ENCODE results near the gene SLC38A3.
"Not testable (repeated sequence)": the region's sequence is repeated elsewhere in the genome, so short reads cannot be mapped to it uniquely, and the experiment has no call there.

The SLC38A3 gene

DNA sequence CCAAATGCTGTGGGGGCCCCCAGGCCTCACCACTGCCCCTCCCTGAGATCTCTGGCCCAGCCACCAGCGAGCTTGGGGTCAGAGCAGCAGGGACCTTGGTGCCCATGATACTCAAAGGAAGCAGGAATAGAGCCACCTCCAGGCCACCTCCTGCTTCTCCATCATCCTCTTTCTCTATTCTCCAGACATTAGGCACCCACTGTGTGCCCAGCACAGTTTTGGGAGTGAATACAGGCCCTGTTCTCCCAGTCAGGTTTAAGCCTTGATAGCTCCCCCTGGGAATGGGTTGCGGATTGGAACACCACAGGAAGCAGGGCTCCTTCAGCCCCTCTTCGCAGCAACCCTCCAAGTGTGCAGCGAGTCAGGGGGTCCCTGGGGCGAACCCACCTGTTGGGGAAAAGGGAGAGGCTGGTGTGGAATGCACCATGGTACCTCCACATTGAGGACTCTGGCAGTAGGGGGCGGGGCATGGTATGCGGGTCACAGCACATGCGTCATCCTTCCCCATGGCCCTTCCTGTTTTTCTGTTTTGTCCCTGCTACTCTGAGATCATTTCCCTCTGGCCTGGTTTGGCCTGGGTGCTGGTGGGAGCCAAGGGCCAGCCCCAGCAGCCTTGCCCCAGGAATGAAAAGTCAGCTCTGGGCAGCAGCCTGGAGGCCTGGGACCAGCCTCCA lies 49.6 kb downstream of the SLC38A3 start:
- no peak for DNase-seq (ENCODE audit: low spot score)

- DNase-seq (ENCODE audit: low spot score), result no peak
Observed at GRCh38 chr3:50255251-50255615, 50.2 kb downstream of the SLC38A3 start.

GRCh38 chr3:50256978-50257890 lies 52.2 kb downstream of the SLC38A3 start:
- no peak for DNase-seq (ENCODE audit: low spot score)

GRCh38 chr3:50258029-50258680 lies 53.1 kb downstream of the SLC38A3 start:
- no peak for DNase-seq (ENCODE audit: low spot score)

- DNase-seq (ENCODE audit: low spot score), result no peak
Observed at GRCh38 chr3:50258979-50259378, 53.9 kb downstream of the SLC38A3 start.

DNA sequence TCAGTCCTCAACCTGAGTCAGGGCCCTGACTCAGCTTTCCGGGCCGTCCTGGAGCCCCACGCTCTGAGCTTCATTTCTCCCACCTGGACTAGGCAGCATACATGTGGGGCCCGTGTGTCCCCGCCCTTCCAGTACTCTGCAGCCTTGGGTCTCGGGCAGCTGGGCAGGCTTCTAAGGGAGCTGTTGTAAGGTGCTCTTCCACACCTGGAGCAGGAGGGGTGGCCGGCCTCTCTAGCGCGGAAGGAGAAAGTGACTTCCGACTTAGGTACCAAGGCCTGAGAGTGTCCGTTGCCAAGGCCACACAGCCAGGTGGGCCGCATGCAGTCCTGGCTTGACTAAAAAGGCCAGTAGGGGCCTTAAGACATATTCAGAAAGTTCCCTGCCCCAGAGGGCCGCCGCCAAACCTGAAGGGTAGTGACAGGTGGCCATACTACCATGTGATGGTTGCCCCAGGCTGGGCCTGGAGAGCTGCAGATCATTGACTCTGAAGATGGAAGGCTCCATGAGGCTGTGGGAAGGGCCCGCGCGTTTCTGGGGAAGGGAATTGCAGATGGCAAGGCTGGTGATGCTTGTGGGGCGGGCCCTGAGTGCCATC lies 54.5 kb downstream of the SLC38A3 start:
- no peak for DNase-seq (ENCODE audit: low spot score)

DNA sequence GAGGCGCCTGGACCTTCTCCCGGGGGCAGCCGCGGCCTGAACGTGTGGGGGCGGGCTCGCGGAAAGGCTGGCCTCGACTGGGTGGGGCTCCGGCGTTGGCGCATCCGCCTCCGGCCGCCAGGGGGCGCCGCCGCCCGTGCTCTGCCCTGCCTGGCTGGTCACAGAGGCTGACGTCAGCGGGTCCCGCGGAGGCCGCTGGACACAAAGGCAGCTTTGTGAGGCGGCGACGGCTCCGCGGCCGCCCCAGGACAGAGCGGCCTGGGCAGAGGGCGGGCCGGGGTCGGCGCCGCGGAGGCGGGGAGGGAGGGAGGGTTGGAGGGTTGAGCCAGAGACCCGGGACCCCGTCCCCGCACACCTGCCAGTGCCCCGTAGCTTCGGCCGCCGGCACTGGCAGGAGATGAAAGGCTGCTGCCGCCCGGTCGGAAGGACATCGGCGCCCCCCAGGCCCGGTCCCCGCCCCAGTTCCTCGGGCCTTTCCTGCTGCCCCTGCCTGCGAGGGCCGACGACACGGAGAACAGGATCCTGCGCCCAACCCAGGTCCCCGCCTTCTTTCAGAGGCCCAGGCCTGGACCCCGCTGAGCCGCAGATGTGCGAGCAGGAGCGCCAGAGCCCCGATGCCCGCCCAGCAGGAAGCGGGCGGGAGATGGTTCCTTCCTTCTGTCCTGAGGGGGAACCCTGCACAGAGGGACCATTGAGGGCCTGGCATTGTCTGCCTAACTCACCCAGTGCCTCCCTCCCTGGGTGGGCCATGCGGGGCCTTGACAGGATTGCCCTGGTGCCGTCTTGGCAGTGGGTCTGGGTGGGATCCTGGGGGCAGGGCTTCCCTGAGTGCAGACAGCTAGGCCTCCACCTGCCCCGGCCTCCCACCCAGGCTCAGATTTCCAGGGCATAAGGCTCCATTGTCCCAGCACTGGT lies 55.2 kb downstream of the SLC38A3 start:
- peak; percentile 98 for DNase-seq (ENCODE audit: low spot score)

DNA sequence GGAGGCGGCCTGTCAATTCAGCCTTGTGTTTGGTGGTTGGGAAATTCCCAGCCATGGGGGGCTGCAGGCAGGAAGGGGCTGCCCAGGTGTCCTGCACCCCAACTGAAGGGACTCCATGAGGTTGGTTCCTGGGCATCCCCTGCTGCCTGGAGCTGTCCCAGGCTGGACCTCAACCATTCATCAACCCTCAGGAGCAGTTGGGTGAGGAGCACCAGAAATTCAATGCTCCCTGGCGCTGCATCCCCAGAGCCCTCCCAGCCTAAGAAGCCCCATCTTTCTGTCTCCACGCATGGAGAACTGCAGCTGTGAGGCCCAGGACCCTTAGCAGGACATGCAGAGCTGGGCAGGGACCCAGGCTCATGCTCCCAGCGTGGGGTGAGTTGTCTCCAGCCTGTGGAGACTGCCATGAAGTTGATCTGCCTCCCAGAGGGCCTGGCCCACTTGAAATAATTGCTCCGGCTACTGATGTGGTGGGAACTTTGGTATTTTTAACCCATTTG lies 55.9 kb downstream of the SLC38A3 start:
- no peak for DNase-seq (ENCODE audit: low spot score)

GRCh38 chr3:50261505-50261904 lies 56.4 kb downstream of the SLC38A3 start:
- no peak for DNase-seq (ENCODE audit: low spot score)

DNA sequence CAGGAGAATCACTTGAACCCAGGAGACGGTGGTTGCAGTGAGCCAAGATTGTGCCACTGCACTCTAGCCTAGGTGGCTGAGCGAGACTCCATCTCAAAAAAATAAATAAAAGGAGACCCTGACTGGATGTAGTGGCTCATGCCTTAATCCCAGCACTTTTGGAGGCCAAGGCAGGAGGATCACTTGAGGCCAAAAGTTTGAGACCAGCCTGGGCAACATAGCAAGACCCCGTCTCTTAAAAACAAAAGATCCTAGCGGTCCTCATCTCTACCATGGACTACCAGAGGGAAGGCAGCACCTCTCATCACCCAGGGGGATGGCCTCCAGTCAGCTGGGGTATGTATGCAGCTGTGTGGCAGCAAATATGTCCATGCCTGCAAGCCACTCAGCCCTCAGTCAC lies 57.1 kb downstream of the SLC38A3 start:
- not testable (repeated sequence) for DNase-seq (ENCODE audit: low spot score)

DNA sequence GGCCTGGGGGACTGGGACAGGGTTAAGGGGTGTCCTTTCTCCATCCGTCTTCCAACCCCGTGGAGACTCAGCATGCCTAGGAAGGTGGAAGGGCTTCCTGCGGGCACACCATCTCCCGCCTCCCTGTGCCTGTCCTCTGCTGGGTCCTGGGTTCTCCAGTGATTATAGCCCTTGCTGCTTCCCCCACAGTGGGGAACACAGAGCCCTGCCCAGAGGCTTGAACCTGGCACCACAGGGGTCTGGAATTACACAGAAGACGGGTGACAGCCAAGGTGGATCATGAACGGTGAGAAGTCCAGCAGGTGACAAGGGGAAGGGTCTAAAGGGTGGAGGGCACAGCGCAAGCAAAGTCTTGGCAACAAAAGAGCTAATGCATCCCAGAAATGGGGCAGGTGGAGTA lies 57.7 kb downstream of the SLC38A3 start:
- no peak for DNase-seq (ENCODE audit: low spot score)

- no peak for DNase-seq (ENCODE audit: low spot score)
Observed at GRCh38 chr3:50263478-50264382, 58.7 kb downstream of the SLC38A3 start.

DNA sequence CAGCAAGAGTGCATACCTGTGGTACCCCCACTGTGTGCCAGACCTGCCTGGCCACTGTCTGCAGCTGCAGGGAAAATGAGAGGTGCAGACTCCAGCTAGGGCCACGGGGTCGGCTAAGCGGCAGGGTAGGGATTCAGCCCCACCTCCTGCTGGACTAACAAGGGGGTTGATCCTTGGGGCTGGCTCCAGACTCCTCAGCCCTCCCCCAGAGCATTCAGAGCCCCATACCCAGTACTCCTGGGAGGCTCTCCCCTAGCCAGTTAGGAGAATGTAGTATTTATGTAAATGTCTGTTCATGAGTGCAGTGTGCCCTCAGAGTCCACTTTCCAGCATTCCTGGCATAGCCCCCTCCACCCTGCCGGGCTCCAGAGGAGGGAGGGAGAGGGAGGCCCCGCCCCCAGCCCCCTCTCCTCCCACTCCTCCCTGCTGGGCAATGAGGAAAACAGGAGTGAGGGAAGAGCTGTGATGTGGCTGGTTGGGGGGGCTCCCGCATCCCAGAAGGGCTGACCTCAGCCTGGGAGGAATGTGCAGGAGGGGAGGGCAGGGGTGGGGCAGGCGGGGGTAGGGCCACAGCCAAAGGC lies 59.4 kb downstream of the SLC38A3 start:
- DNase-seq (ENCODE audit: low spot score), result peak; percentile 91

DNA sequence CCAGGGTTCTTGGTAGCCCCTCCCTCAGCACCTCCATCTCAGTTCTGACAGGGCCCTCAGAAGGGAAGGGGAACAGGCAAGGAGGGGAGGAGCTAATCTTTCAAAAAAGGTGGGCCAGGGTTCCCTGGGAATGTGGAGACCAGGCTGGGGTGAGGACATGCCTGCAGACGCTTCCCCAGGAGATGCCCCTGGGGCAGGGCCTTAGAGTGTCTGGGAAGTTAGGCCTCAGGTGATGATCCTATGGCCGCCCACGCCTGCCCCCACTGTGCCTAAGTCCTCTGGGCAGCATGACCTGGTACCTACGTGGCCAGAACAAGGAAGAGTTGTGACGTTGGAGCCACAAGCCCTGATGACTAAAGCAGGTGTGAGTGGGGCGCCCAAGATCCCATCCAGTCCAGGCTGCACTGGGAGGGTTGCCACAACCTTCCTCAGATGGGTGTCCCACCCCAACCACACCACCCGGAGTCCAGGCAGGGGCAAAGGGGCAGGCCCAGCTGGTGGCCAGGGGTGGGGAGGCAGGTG lies 60.0 kb downstream of the SLC38A3 start:
- no peak for DNase-seq (ENCODE audit: low spot score)

- DNase-seq (ENCODE audit: low spot score), result no peak
Observed at GRCh38 chr3:50265571-50265970, 60.5 kb downstream of the SLC38A3 start.

- no peak for DNase-seq (ENCODE audit: low spot score)
Observed at GRCh38 chr3:50266017-50266416, 60.9 kb downstream of the SLC38A3 start.

- no peak for DNase-seq (ENCODE audit: low spot score)
Observed at GRCh38 chr3:50266836-50267235, 61.8 kb downstream of the SLC38A3 start.

- no peak for DNase-seq (ENCODE audit: low spot score)
Observed at GRCh38 chr3:50267280-50267913, 62.3 kb downstream of the SLC38A3 start.

GRCh38 chr3:50268276-50268675 lies 63.2 kb downstream of the SLC38A3 start:
- DNase-seq (ENCODE audit: low spot score), result no peak
